HepG2 (cell line): ENCODE data around the gene GPC4. TPM values are rescaled to one million over a fixed set of nuclear protein-coding genes. Genes with fewer than 3 reads are reported as not detected.

Experiments used
- ATAC-seq: fragments of 200-7000 bp; cut with Tn5 transposase; 3 replicates; pipeline ENCODE4 v1.9.1; 2020; ENCODE audit warnings: mild to moderate bottlenecking, moderate library complexity
- BruUV-seq: library from RNA; stranded (reverse); fragments of 400-500 nt; replicated peaks from 2 replicates; lab custom pipeline; 2021; lab: Mats Ljungman, UMichigan
- CTCF ChIA-PET: fragments of 300-600 bp; formaldehyde crosslinking; extraction: SDS; loops from one replicate; lab custom pipeline; 2021; ENCODE audit warnings: low total read pairs, inconsistent platforms, low intra/inter-chr PET ratio; lab: Yijun Ruan, JAX
- POLR2A ChIA-PET: fragments of 350-600 bp; sonication (Branson Sonifier 250); formaldehyde crosslinking; loops from one replicate; lab custom pipeline; 2020; ENCODE audit warnings: antibody characterized with exemption, inconsistent platforms; lab: Yijun Ruan, JAX
- DNase-seq: peaks from one replicate; pipeline ENCODE4 v3.0.0-alpha.2; 2015; ENCODE audit warnings: low spot score
- FAIRE-seq: peaks from 3 replicates; lab custom pipeline; 2011; peaks lifted over from hg19 to GRCh38; lab: Jason Lieb, UNC
- H2AFZ ChIP-seq: one replicate; pipeline ENCODE4 v1.6.1; 2011; ENCODE audit warnings: low read length, inconsistent platforms
- H3K27ac ChIP-seq: fragments of 300-600 bp; 3 replicates; pipeline ENCODE4 v1.8.0; 2011; ENCODE audit warnings: mixed run types, mild to moderate bottlenecking, mixed read lengths, low read length, inconsistent platforms; ENCODE audit not compliant: insufficient read depth; ENCODE audit errors: extremely low read length
- H3K27me3 ChIP-seq, 2 experiments: fragments of 200-600 bp in 1 of 2; 2 replicates in 1 of 2; 3 replicates in 1 of 2; pipeline versions ENCODE4 v1.6.0 to v1.8.0; 2011; ENCODE audit warnings: low read length in 2 of 2, mild to moderate bottlenecking in 2 of 2, moderate library complexity in 2 of 2, inconsistent platforms in 1 of 2; ENCODE audit not compliant: insufficient read depth in 2 of 2, control insufficient read depth in 1 of 2
- H3K36me3 ChIP-seq, 2 experiments: fragments of 200-600 bp in 1 of 2; replicated peaks in 1 of 2; 2 replicates in 1 of 2; 3 replicates in 1 of 2; pipeline versions ENCODE4 v1.5.1 to v1.8.0; 2011; ENCODE audit warnings: low read length in 2 of 2, inconsistent platforms in 1 of 2; ENCODE audit not compliant: insufficient read depth in 2 of 2, control insufficient read depth in 1 of 2
- H3K4me1 ChIP-seq: 2 replicates; pipeline ENCODE4 v1.5.1; 2012; ENCODE audit warnings: low read length, inconsistent platforms; ENCODE audit not compliant: insufficient read depth
- H3K4me2 ChIP-seq: 2 replicates; pipeline ENCODE4 v1.6.0; 2011; ENCODE audit warnings: low read depth, low read length, inconsistent platforms
- H3K4me3 ChIP-seq, 3 experiments: fragments of 200-600 bp in 1 of 3; sonication (generic), shearing (Covaris generic) in 1 of 3; replicated peaks in 1 of 3; 2 replicates each; pipeline ENCODE4 v1.5.1; 2011 to 2016; ENCODE audit warnings: low read length in 3 of 3, inconsistent platforms in 2 of 3, low read depth in 2 of 3, mild to moderate bottlenecking in 2 of 3, control low read depth in 1 of 3, mixed read lengths in 1 of 3; ENCODE audit not compliant: insufficient read depth in 1 of 3
- H3K79me2 ChIP-seq: one replicate; pipeline ENCODE4 v1.6.1; 2011; ENCODE audit warnings: low read length, inconsistent platforms; ENCODE audit not compliant: insufficient read depth
- H3K9ac ChIP-seq: 2 replicates; pipeline ENCODE4 v1.6.0; 2011; ENCODE audit warnings: mild to moderate bottlenecking, low read depth, low read length, inconsistent platforms; ENCODE audit not compliant: insufficient read depth
- H3K9me3 ChIP-seq: 2 replicates; pipeline ENCODE4 v1.5.1; 2012; ENCODE audit warnings: mild to moderate bottlenecking, low read length
- H4K20me1 ChIP-seq: 2 replicates; pipeline ENCODE4 v1.6.0; 2011; ENCODE audit warnings: inconsistent platforms, mild to moderate bottlenecking, low read length, moderate library complexity; ENCODE audit not compliant: insufficient read depth
- ATF7-NPFF ChIP-seq: sonication (generic); formaldehyde crosslinking; IDR thresholded peaks from 2 replicates; pipeline ENCODE4 v1.8.1; 2023; ENCODE audit warnings: mild to moderate bottlenecking, low read depth, missing genetic modification reagents, moderate library complexity
- CBX5 ChIP-seq: sonication (generic); formaldehyde crosslinking; IDR thresholded peaks from 2 replicates; pipeline ENCODE4 v1.4.0; 2020; ENCODE audit warnings: missing genetic modification reagents, borderline replicate concordance
- KMT2B ChIP-seq: IDR thresholded peaks from 2 replicates; pipeline ENCODE4 v1.6.1; 2016; ENCODE audit warnings: missing genetic modification reagents, missing compliant biosample characterization
- ZNF264 ChIP-seq: sonication (generic); formaldehyde crosslinking; IDR thresholded peaks from 2 replicates; pipeline ENCODE4 v1.4.0; 2020; ENCODE audit warnings: missing genetic modification reagents
- ZNF660 ChIP-seq: sonication (generic); formaldehyde crosslinking; IDR thresholded peaks from 2 replicates; pipeline ENCODE4 v1.5.1; 2020; ENCODE audit warnings: mild to moderate bottlenecking, low read depth, missing genetic modification reagents, borderline replicate concordance
- WGBS: methylation state at CpG from one replicate; pipeline ENCODE4 v1.1.6; 2017; ENCODE audit warnings: low lambda C conversion rate; 5-methylcytosine and 5-hydroxymethylcytosine counted together
- in situ Hi-C: cut with HindIII; loops from 2 replicates; pipeline ENCODE4 v1.10.0; 2017; ENCODE audit warnings: low pct_unique_long_range_greater_than_20kb; ENCODE audit not compliant: extremely low pct_ligation_motif_present
- intact Hi-C: fragments of 100-400 bp; cut with micrococcal nuclease; formaldehyde crosslinking; loops from one replicate; pipeline ENCODE4 v1.10.0; 2022; ENCODE audit not compliant: unreplicated experiment
- polyA plus RNA-seq, 8 experiments: library from polyadenylated mRNA; depleted of rRNA in 3 of 8; stranded (reverse) in 7 of 8; unstranded in 1 of 8; fragments of >200 nt; fragmentation: Illumina TruSeq in 4 of 8; extraction: Trizol in 4 of 8; gene quantifications; 2 replicates each; pipeline versions ENCODE4 v1.2.1 to v1.2.3, GENCODE V29; 2011 to 2016; ENCODE audit warnings: low read depth in 4 of 8, missing spikeins in 1 of 8, mixed read lengths in 1 of 8; ENCODE audit not compliant: insufficient read depth in 1 of 8
- total RNA-seq, 5 experiments: library from RNA; depleted of rRNA; stranded (reverse); fragments of >200 nt; fragmentation: Illumina TruSeq; extraction: Trizol; gene quantifications; 2 replicates each; pipeline ENCODE4 v1.2.3, GENCODE V29; 2016; ENCODE audit warnings: low read depth in 1 of 5
- TF ChIP-seq, protein P1 (sequence below): IDR thresholded peaks from 2 replicates; pipeline ENCODE4 v1.6.1; 2016
- TF ChIP-seq, protein P2 (sequence below): sonication (generic); formaldehyde crosslinking; conservative IDR thresholded peaks from 2 replicates; pipeline ENCODE4 v1.8.0; 2022; ENCODE audit warnings: low read depth, missing genetic modification reagents
- TF ChIP-seq, protein P3 (sequence below): sonication (generic); formaldehyde crosslinking; IDR thresholded peaks from 2 replicates; pipeline ENCODE4 v1.8.0; 2022; ENCODE audit warnings: mild to moderate bottlenecking, missing genetic modification reagents, moderate library complexity

The GPC4 gene
- total and polyA plus RNA-seq, 2 of the 13 experiments (the other 11 are each of a cell fraction or from before 2014, with no cell fraction given), result 0.29 to 0.38 TPM

DNA sequence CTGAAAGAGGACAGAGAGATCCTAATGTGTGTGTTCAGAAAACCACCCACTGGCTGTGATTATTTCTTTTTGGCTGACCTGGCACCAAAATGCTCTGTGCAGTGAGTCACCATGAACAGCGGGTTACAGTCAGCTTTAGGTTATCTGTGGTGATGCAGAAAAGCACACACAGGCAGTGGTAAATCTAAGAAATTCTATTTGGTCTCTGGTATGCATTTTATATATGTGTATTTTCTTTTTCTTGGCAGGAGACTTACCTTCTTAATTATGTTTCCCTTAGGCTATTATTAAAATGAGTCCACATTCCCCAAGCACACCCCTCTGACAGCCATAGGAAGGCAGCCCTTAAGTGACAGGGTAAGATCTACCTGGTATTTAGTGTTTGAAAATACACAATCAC, 118.0 kb downstream of the GPC4 start:
- no peak overlapping the region for H3K4me3 ChIP-seq
- H3K79me2 ChIP-seq, result no peaks in the 10 kb centered on the region
- H3K4me2 ChIP-seq, result no peak overlapping the region
- intact Hi-C loops (no loop called here), in situ Hi-C loops (no loop called here)
- H3K4me1 ChIP-seq, result no peaks in the 10 kb centered on the region
- POLR2A ChIA-PET, result no interaction called here
- CTCF ChIA-PET, result no interaction called here
- H4K20me1 ChIP-seq, result no peaks in the 10 kb centered on the region
- no TSS peak for BruUV-seq
- H3K27me3 ChIP-seq, result no peaks in the 10 kb centered on the region
- H3K9ac ChIP-seq, result no peak overlapping the region
- WGBS, result 10% methylated on average over 1 of the region's 1 CpG
- H3K27ac ChIP-seq, result no peak overlapping the region
- no peak for DNase-seq
- ATAC-seq, result no peak
- H3K36me3 ChIP-seq, result no peaks in the 10 kb centered on the region
- FAIRE-seq, result no peak
- H3K9me3 ChIP-seq, result no peaks in the 10 kb centered on the region
- H2AFZ ChIP-seq, result no peak overlapping the region
- TF ChIP-seq, protein P1, sequence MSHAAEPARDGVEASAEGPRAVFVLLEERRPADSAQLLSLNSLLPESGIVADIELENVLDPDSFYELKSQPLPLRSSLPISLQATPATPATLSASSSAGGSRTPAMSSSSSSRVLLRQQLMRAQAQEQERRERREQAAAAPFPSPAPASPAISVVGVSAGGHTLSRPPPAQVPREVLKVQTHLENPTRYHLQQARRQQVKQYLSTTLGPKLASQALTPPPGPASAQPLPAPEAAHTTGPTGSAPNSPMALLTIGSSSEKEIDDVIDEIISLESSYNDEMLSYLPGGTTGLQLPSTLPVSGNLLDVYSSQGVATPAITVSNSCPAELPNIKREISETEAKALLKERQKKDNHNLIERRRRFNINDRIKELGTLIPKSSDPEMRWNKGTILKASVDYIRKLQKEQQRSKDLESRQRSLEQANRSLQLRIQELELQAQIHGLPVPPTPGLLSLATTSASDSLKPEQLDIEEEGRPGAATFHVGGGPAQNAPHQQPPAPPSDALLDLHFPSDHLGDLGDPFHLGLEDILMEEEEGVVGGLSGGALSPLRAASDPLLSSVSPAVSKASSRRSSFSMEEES, result no peak
- TF ChIP-seq, protein P2, sequence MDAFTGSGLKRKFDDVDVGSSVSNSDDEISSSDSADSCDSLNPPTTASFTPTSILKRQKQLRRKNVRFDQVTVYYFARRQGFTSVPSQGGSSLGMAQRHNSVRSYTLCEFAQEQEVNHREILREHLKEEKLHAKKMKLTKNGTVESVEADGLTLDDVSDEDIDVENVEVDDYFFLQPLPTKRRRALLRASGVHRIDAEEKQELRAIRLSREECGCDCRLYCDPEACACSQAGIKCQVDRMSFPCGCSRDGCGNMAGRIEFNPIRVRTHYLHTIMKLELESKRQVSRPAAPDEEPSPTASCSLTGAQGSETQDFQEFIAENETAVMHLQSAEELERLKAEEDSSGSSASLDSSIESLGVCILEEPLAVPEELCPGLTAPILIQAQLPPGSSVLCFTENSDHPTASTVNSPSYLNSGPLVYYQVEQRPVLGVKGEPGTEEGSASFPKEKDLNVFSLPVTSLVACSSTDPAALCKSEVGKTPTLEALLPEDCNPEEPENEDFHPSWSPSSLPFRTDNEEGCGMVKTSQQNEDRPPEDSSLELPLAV (CRISPR knock-in tag), result no peak
- TF ChIP-seq ZNF660 (no peak), ATF7-NPFF (CRISPR knock-in tag) (no peak), KMT2B (no peak)

DNA sequence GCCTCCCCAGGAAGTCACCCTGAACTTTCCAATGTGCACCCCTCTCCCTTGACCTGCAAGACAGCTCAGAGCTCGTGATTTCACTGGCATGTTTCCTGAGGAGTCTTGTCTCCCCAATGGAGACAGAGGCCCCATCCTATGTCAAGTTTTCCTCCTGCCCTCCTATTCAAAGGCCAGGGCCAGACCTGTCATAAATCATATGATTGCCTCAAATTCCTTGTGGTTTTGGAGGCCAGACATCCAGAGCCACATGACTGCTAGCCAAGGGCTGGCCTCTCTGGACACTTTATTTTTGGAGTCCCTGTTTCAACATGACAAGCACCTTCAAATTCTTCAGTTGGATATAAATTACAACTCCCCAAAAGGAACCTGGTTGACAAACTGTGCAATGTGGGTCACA, 121.2 kb downstream of the GPC4 start:
- no peaks in the 10 kb centered on the region for H4K20me1 ChIP-seq
- POLR2A ChIA-PET, result no interaction called here
- no peaks in the 10 kb centered on the region for H3K27me3 ChIP-seq
- in situ Hi-C loops, result no loop called here
- H3K27ac ChIP-seq, result no peak overlapping the region
- H3K36me3 ChIP-seq, result no peaks in the 10 kb centered on the region
- DNase-seq, result no peak
- TF ChIP-seq, protein P3, sequence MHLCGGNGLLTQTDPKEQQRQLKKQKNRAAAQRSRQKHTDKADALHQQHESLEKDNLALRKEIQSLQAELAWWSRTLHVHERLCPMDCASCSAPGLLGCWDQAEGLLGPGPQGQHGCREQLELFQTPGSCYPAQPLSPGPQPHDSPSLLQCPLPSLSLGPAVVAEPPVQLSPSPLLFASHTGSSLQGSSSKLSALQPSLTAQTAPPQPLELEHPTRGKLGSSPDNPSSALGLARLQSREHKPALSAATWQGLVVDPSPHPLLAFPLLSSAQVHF, result no peak
- TF ChIP-seq CBX5 (no peak), ZNF264 (CRISPR knock-in tag) (no peak)
- TF ChIP-seq, all 625 proteins: peak for 0
- CTCF ChIA-PET, result no interaction called here
- Histone ChIP-seq H3K79me2 (no peaks in the 10 kb centered on the region), H3K4me1 (no peaks in the 10 kb centered on the region), H3K9ac (no peak overlapping the region), H3K4me3 (no peak overlapping the region), H2AFZ (no peak overlapping the region), H3K9me3 (no peaks in the 10 kb centered on the region), H3K4me2 (no peak overlapping the region)
- FAIRE-seq (no peak), ATAC-seq (no peak)
- intact Hi-C loops, result no loop called here
- WGBS, result no CpG with 5 or more reads among the region's 1 CpG
- BruUV-seq, result no TSS peak
